HG02973 (cell line): Measurements from ENCODE around the gene ITGB2.
A peak's percentile ranks its signal among the peaks of the same experiment; 100 is the strongest.
"Not testable (repeated sequence)": the region's sequence is repeated elsewhere in the genome, so short reads cannot be mapped to it uniquely, and the experiment has no call there.

Experiments used
- ATAC-seq: cut with Tn5 transposase; IDR thresholded peaks from one replicate; pipeline ENCODE4 v1.9.1; 2021; ENCODE audit warnings: moderate library complexity; ENCODE audit not compliant: unreplicated experiment

Gene ITGB2

GRCh38 chr21:44942566-44942965 is 21.9 kb upstream of the ITGB2 start:
- no peak for ATAC-seq

- ATAC-seq, result no peak
Observed at GRCh38 chr21:44941567-44941966, 20.9 kb upstream of the ITGB2 start.

GRCh38 chr21:44940116-44940631 is 19.5 kb upstream of the ITGB2 start:
- peak; percentile 28 for ATAC-seq

GRCh38 chr21:44939532-44940115 is 18.9 kb upstream of the ITGB2 start, which contains the start of gene SLX9:
Gene SLX9, plus strand, starts transcription at chr21:44940029. Its CDS starts 29 bp downstream, at chr21:44940058.
- peak; percentile 77 for ATAC-seq

- ATAC-seq, result no peak
Observed at GRCh38 chr21:44938772-44939531, 18.3 kb upstream of the ITGB2 start.

GRCh38 chr21:44935533-44935927 is 14.8 kb upstream of the ITGB2 start:
- no peak for ATAC-seq

GRCh38 chr21:44934797-44935532 is 14.3 kb upstream of the ITGB2 start:
- no peak for ATAC-seq

GRCh38 chr21:44934276-44934675 is 13.6 kb upstream of the ITGB2 start:
- ATAC-seq, result no peak

- ATAC-seq, result no peak
Observed at GRCh38 chr21:44933918-44934260, 13.2 kb upstream of the ITGB2 start.

- no peak for ATAC-seq
Observed at GRCh38 chr21:44933199-44933917, 12.7 kb upstream of the ITGB2 start.

- ATAC-seq, result no peak
Observed at GRCh38 chr21:44932408-44933181, 11.9 kb upstream of the ITGB2 start.

- ATAC-seq, result no peak
Observed at GRCh38 chr21:44931501-44932407, 11.1 kb upstream of the ITGB2 start.

GRCh38 chr21:44931137-44931500 is 10.4 kb upstream of the ITGB2 start:
- ATAC-seq, result no peak

GRCh38 chr21:44930543-44930981 is 9.9 kb upstream of the ITGB2 start:
- ATAC-seq, result no peak

GRCh38 chr21:44929799-44930542 is 9.3 kb upstream of the ITGB2 start:
- no peak for ATAC-seq

- no peak for ATAC-seq
Observed at GRCh38 chr21:44929242-44929798, 8.6 kb upstream of the ITGB2 start.

GRCh38 chr21:44928500-44929241 is 8.0 kb upstream of the ITGB2 start:
- not testable (repeated sequence) for ATAC-seq
